Fibroblast of skin of right biceps (primary cell): ENCODE results near the gene ST3GAL2.

Source experiments
- DNase-seq: peaks from one replicate; pipeline ENCODE4 v3.0.0-alpha.2; 2013

Gene ST3GAL2

GRCh38 chr16:70331091-70331490, 107.8 kb downstream of the ST3GAL2 start:
- DNase-seq = no peak
